Testis (tissue), 3 donors: Measurements from ENCODE around the gene PLVAP. TPM values are rescaled to one million over a fixed set of nuclear protein-coding genes. Genes with fewer than 3 reads are reported as not detected.

Experiments
- DNase-seq: peaks from one replicate; pipeline ENCODE4 v3.0.0-alpha.2; 2019
- H3K27ac ChIP-seq, 2 donors: fragments of 200-600 bp; sonication (generic); one replicate each; pipeline ENCODE4 v1.5.1; 2019
- H3K27me3 ChIP-seq: fragments of 200-600 bp; sonication (generic); one replicate; pipeline ENCODE4 v1.5.1; 2019
- H3K36me3 ChIP-seq: fragments of 200-600 bp; sonication (generic); one replicate; pipeline ENCODE4 v1.5.1; 2017; ENCODE audit warnings: low read depth; ENCODE audit errors: missing control alignments
- H3K4me1 ChIP-seq: fragments of 200-600 bp; sonication (generic); one replicate; pipeline ENCODE4 v1.5.1; 2019
- H3K4me3 ChIP-seq, 2 donors: fragments of 200-600 bp; sonication (generic); one replicate each; pipeline ENCODE4 v1.5.1; 2017 to 2019
- H3K9me3 ChIP-seq: fragments of 200-600 bp; sonication (generic); one replicate; pipeline ENCODE4 v1.5.1; 2017
- CTCF ChIP-seq, 3 experiments: fragments of 450-650 bp in 2 of 3; fragments of 200-600 bp in 1 of 3; sonication (generic) in 1 of 3; IDR thresholded peaks; one replicate each; pipeline ENCODE4 v1.5.1; 2016 to 2019; ENCODE audit warnings: antibody characterized with exemption in 3 of 3, mild to moderate bottlenecking in 2 of 3, moderate library complexity in 1 of 3
- POLR2A ChIP-seq: fragments of 450-650 bp; IDR thresholded peaks from one replicate; pipeline ENCODE4 v1.6.1; 2017; ENCODE audit warnings: antibody characterized with exemption, mild to moderate bottlenecking, moderate library complexity
- WGBS, 2 donors: methylation state at CpG; one replicate each; pipeline ENCODE4 v1.1.5; 2018; 5-methylcytosine and 5-hydroxymethylcytosine counted together
- intact Hi-C: fragments of 100-400 bp; cut with DNase I; formaldehyde crosslinking; loops from one replicate; pipeline ENCODE4 v1.15.1; 2023; ENCODE audit warnings: low total_unique reads
- polyA plus RNA-seq: library from polyadenylated mRNA; stranded (reverse); fragments of 350-450 nt; fragmentation: Illumina TruSeq; extraction: RNeasy Lipid Tissue Mini Kit (QIAGEN cat#74804); gene quantifications from one replicate; pipeline ENCODE4 v1.2.3, GENCODE V29; 2014; ENCODE audit warnings: low read depth, low replicate concordance; ENCODE audit not compliant: insufficient read depth
- total RNA-seq, 2 donors: library from RNA; depleted of rRNA; stranded (reverse); fragments of >200 nt; gene quantifications; one replicate each; pipeline ENCODE4 v1.2.3, GENCODE V29; 2016

Gene PLVAP
- total and polyA plus RNA-seq, 3 donors from 2014 or later, result 3.4 to 20.5 (median 4.4) TPM

DNA sequence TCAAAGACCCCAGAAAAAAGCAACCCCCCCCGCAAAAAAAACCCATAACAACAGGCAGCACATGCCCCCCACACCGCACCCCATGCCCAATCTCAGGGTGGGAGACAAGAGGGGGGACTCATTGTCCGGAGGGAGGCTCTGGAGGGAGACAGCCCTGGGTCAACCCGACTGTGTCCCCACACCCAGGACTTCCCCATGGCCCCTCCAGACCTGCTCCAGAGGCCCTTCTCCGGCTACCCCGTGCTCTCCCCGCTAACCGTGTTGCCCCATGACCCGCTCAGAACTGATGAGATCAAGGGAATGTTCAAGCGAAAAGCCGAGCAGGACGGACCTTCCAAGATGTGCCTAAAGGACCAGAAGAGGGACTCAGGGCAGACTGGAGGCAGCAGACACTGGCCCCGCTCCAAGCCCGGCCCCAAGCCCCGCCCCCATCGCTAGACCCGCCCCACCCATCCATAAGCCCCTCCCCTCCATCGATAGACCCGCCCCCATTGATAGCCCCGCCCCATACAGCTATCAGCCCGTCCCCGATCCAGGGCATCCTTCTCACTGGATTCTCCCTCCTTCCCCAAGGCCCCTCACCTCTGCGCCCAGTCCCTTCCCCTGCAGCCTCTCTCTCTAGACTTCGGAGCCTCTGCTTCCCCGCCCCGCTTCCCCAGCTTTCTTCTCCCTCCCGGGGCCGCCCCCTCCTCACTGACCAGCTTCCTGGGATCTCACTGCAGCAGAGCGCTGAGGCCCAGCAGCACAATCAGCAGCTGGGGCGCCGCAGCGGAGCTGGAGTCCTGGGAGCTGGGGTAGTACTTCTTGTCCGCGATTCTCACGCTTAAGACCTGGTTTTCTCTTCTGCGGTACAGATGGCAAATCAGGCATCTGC lies 26.1 kb upstream of the PLVAP start:
- H3K9me3 ChIP-seq, result no peaks in the 10 kb centered on the region
- no peaks in the 10 kb centered on the region for H3K27me3 ChIP-seq
- no peak for TF ChIP-seq CTCF (IDR thresholded peaks at IDR 0.05)
- no peak for TF ChIP-seq POLR2A
- DNase-seq, result peak; percentile 49
- 15 to 32% methylated on average over 20 to 35 of the region's 36 CpGs for WGBS, 2 donors
- intact Hi-C loops, result no loop called here
- peak overlapping the region; percentile 85 to 94 for H3K27ac ChIP-seq
- peaks cover 8% of the 10 kb centered on the region for H3K4me1 ChIP-seq
- peak overlapping the region; percentile 26 to 66 for H3K4me3 ChIP-seq
- H3K36me3 ChIP-seq, result no peaks in the 10 kb centered on the region

DNA sequence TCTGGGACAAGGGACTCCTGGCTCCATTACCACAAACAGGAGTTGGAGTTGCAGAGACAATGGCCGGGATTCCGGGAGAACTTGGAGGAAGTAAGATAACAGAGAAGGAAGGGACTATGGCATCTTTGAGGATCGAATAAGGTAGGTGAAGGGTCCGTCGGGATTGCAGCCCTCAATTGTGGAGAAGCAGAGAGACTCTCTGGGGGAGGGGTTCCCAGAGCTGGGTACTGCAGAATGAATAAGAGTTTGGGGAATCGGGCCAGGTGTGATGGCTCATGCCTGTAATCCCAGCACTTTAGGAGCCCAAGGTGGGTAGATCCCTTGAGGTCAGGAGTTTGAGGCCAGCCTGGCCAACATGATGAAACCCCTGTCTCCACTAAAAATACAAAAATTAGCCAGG lies 24.5 kb upstream of the PLVAP start:
- no peaks in the 10 kb centered on the region for H3K36me3 ChIP-seq
- no peaks in the 10 kb centered on the region for H3K9me3 ChIP-seq
- WGBS, 2 donors, result 84 to 88% methylated on average over 6 of the region's 6 CpGs
- H3K27me3 ChIP-seq, result no peaks in the 10 kb centered on the region
- no peak overlapping the region for H3K27ac ChIP-seq
- no peak for DNase-seq
- no peak overlapping the region for H3K4me3 ChIP-seq
- peaks cover 8% of the 10 kb centered on the region for H3K4me1 ChIP-seq
- intact Hi-C loops, result no loop called here
- TF ChIP-seq CTCF (IDR thresholded peaks at IDR 0.05), result no peak
- no peak for TF ChIP-seq POLR2A

GRCh38 chr19:17398902-17399527 lies 21.9 kb upstream of the PLVAP start:
- Histone ChIP-seq H3K27me3 (no peaks in the 10 kb centered on the region), H3K36me3 (no peaks in the 10 kb centered on the region), H3K4me3 (no peak overlapping the region), H3K27ac (no peak overlapping the region), H3K9me3 (no peaks in the 10 kb centered on the region), H3K4me1 (peaks cover 3% of the 10 kb centered on the region)
- WGBS, 2 donors, result 57 to 73% methylated on average over 8 of the region's 8 CpGs
- TF ChIP-seq POLR2A (no peak), CTCF (IDR thresholded peaks at IDR 0.05) (no peak)
- intact Hi-C loops, result no loop called here
- DNase-seq, result no peak

DNA sequence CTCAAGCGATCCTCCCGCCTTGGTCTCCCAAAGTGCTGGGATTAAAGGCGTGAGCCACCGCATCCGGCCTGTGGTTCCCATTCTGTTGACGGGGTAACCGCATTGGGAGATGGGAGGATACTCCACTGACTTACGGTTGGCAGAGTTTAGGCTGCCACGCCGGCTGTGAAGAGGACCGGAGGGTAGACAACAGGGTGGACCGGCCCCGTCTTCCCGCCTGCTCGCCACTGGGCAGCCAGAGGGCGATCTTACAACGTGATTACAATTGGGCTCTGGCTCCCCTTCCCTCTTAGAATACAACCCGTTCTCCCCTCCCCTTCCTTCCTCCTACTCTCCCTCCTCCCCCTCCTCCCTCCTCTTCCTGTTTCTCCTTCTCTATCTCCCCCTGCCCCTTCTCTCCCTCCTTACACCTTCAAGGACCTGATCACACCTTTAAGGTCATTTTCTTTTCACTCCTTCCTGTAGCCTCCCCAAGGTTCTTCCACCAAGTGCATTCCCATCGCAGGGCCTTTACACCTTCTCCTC lies 17.8 kb upstream of the PLVAP start:
- peak; percentile 56 for DNase-seq
- H3K9me3 ChIP-seq, result no peaks in the 10 kb centered on the region
- H3K4me3 ChIP-seq, result no peak overlapping the region
- TF ChIP-seq CTCF (IDR thresholded peaks at IDR 0.05) (peak in 2 of 3 experiments; percentile 48 to 54), POLR2A (no peak)
- 30 to 38% methylated on average over 18 to 19 of the region's 19 CpGs for WGBS, 2 donors
- peak overlapping the region in 1 of 2 donors; percentile 39 for H3K27ac ChIP-seq
- intact Hi-C loops, result no loop called here
- no peaks in the 10 kb centered on the region for H3K36me3 ChIP-seq
- no peaks in the 10 kb centered on the region for H3K27me3 ChIP-seq
- H3K4me1 ChIP-seq, result peaks cover 8% of the 10 kb centered on the region
